Adipose tissue (tissue), 3 donors: Measurements from ENCODE around the gene AHDC1. TPM values are rescaled to one million over a fixed set of nuclear protein-coding genes. Genes with fewer than 3 reads are reported as not detected.

Source experiments
- H3K27ac ChIP-seq: one replicate; pipeline ENCODE4 v1.5.1; 2013; ENCODE audit warnings: low read depth, low read length
- WGBS, 3 donors: extraction: QIAGEN DNeasy Blood & Tissue Kit; methylation state at CpG; one replicate each; pipeline ENCODE4 v1.1.7; 2013; 5-methylcytosine and 5-hydroxymethylcytosine counted together
- polyA plus RNA-seq, 3 donors: library from polyadenylated mRNA; stranded (reverse); fragments of 200-250 nt; gene quantifications; one replicate each; pipeline ENCODE4 v1.2.3, GENCODE V29; 2013
- donor health status: healthy with polysubstance abuse.
- donor health status: Bipolar disorder and iron deficiency.
- donor health status: healthy.

The AHDC1 gene
- polyA plus RNA-seq, 3 donors, result 8.6 to 12.6 (median 9.0) TPM

GRCh38 chr1:27521336-27521831, 82.6 kb downstream of the AHDC1 start:
- WGBS, 3 donors, result 18 to 41% (median 19%) methylated on average over 16 to 20 of the region's 20 CpGs
- no peak overlapping the region for H3K27ac ChIP-seq

GRCh38 chr1:27520651-27521050, 83.3 kb downstream of the AHDC1 start:
- no peak overlapping the region for H3K27ac ChIP-seq

DNA sequence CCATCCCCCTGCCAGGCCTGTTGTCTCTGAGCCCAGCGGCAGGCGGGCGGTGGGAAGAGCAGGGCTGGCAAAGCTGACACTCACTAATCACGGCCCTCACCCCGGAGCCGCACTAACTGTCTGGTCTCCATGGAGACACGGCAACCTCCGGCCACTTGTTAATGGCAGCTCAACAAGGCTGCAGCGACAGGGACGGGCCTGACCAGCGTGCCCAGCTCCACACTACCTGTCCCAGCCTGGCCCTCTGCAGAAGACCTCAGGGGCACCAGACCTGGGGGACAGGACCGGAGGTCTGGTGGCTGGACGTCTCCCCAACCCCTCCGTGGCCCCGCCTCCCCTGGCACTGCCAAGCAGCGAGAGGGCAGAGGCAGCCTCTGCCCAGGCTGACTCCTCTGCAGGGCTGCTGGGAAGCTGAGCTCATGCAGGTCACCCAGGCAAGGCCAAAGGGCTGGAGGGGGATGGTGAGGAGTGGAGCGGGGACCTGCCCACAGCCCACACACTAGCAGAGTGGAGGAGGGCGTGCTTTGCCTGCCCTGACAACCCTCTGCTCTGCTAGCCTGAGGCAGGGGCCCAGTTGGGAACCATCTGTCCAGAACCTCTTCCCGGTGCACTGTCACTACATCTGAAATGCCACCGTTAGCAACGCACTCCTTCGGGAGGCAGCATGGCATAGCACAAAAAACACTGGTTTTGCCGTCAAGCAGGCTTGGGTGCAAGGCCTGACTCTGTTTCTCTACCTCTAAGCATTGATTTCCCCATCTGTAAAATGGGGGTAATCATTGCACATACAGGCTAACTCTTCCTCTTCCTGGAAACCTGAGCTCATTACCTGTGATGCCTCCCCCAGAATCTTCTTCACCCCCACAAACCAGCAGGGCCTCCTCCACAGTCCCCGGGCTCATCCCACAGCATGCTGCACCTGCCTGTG, 84.3 kb downstream of the AHDC1 start:
- WGBS, 3 donors, result 74 to 81% (median 77%) methylated on average over 21 to 24 of the region's 24 CpGs
- H3K27ac ChIP-seq, result no peak overlapping the region

More at GRCh38 chr1:27520651-27521050, 83.3 kb downstream of the AHDC1 start:
- WGBS, 3 donors, result 65 to 69% (median 69%) methylated on average over 4 of the region's 4 CpGs

DNA sequence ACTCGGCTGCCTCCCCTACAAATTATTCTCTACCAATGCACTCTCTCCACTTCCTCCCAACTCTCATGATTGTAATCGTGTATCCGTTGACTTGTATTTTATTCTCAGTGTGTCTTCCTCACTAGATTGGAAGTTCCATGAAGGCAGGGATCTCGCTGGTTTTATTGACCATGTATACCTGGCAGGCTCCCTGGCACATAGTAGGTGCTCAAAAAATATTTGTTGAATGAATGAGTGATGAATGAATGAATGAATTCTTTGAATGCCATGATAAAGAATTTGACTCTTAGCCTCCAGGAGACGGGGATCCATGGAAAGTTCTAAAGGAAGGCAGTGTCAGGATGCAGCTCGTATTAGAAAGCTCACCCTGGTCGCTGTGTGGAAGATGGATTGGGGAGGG, 85.1 kb downstream of the AHDC1 start:
- H3K27ac ChIP-seq, result no peak overlapping the region
- WGBS, 3 donors, result 89 to 90% (median 89%) methylated on average over 7 of the region's 7 CpGs

DNA sequence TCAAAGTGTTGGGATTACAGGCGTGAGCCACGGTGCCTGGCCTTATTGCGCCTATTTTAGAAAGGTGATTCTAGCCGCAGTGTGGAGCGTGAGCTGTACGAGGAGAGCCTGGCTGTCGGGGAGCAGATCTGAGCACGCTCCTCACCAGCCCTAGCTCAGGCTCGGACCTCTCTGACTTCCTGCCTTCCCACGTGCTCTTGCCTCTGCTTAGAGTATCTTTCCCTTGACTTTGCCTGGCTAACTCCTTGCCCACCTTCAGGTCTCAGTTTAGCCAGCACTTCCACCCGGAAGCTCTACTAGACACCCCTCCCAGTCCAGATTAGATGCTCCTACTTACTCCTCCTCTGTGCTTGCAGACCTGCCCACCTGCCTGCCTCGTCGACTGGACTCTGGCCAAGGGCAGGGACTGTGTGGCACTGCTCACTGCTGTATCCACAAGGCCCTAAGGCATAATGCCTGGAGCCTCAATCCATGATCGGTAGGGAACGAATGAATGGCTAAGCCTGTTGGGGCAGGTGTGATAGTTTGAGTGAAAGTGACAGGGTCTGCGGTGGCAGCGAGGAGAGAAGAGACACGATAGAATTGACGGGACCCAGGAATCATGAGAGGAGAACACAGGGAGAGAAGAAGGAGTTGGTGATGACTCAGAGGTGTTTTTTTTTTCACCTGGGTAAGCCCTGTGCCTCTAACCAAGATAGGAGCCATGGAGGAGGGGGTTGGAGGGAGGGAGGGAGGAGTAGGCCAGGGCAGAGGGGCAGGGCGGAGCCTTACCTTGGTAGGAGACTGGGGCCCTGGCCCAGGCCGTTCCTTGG, 85.8 kb downstream of the AHDC1 start:
- no peak overlapping the region for H3K27ac ChIP-seq
- 75 to 81% (median 80%) methylated on average over 20 to 21 of the region's 21 CpGs for WGBS, 3 donors

DNA sequence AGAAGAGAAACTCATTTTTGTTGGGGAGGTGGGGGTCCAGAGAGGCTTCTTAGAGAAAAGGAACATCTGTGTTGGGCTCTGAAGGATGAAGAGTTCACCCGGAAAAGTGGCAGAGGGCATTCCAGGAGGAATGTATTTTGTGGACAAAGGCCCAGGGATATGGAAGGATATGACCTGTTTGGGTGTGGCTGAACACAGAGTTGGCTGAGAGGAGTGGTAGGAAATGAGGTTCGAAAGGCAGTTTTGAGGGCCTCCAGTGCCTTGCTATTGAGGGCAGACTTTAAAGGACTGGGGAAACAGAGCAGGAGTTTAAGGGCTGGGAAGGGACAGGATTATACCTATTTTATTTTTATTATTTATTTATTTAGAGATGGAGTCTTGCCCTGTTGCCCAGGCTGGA, 86.6 kb downstream of the AHDC1 start:
- H3K27ac ChIP-seq, result no peak overlapping the region
- 66 to 87% (median 78%) methylated on average over 2 of the region's 2 CpGs for WGBS, 3 donors

DNA sequence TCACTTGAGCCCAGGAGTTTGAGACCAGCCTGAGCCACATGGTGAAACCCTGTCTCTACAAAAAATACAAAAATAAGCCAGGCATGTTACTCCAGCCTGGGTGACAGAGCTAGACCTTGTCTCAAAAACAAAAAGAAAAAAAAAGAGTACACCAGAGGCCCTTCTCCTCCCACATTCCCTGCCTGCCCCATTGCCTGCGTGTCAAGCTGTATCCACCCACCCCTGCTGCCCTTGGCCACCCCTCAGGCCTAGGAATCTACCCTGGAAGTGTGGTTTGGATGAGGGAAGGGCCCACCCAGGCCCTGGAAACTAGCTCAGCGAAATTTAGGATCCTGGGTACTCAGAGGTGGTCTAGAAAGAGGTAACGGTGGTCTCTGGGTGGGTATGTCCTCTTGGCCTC, 88.3 kb downstream of the AHDC1 start:
- WGBS, 3 donors, result 76 to 92% (median 84%) methylated on average over 3 of the region's 3 CpGs
- no peak overlapping the region for H3K27ac ChIP-seq

DNA sequence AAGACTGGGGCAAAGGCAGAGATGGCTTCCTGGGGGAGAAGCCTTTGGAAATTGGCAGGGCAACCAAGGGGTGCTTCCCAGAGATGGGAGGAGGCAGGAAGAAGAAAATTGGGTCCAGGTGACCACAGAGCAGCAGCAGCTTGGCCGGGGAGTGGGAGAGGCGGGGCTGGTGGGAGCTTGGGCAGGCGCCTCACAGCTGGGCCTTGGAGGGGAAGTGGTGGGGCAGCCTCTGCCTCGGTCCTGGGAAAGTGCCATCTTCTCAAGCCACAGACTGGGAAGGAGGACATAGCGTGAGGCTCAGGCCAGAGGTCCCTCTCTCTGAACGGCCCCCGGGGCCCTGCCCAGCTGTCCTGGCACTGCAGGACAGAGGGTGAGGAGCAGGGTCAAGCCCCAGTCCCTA, 90.0 kb downstream of the AHDC1 start:
- 21 to 78% (median 23%) methylated on average over 6 to 7 of the region's 7 CpGs for WGBS, 3 donors
- no peak overlapping the region for H3K27ac ChIP-seq

- WGBS, 3 donors, result 33 to 76% (median 38%) methylated on average over 5 of the region's 5 CpGs
- H3K27ac ChIP-seq, result no peak overlapping the region
Measured at GRCh38 chr1:27513528-27513927, 90.4 kb downstream of the AHDC1 start.

DNA sequence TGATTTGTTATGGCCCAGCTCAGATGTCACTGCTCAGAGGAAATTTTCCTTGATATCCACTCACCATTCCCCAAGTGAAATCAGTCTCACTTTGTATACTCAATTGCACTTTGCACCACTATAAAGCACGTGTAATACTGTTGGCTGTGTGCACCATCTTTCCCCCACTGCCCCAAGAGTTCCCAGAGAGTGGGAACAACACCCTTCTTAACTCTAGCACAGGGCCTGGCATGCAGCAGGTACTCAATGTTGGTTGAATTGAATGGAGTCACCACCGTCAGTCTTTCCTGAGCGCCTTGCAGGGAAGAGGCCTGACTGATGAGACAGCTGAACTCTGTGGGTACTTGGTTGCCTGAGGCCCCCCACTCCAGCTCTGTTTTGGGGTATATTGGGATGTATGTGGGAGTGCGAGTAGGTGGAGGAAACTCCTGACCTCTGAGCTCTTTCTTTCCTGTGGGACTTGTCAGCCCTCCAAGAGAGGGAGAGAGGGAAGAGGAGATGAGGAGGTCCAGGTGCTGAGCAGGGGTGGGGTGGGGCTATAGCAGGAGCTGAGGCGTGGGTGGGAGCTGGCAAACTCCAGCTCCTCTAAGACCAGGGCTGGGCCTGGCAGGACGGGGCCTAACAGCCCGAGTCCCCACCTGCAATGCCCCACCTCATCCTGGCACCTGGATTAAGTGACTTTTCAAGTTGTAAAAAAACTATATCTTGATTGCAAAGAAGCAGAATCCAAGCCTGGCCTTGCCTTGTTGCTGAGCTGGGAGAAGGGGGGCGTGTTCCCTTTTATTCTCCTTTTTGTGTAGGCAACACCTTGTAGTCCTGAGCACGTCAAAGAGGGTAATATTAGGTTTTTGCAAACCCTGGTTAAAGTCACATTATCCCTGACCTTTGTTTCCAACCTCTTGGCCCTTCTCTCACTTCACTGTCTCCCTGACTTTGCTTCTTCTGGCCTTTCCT, 94.5 kb downstream of the AHDC1 start:
- no peak overlapping the region for H3K27ac ChIP-seq
- WGBS, 3 donors, result 74 to 80% (median 77%) methylated on average over 9 of the region's 9 CpGs

DNA sequence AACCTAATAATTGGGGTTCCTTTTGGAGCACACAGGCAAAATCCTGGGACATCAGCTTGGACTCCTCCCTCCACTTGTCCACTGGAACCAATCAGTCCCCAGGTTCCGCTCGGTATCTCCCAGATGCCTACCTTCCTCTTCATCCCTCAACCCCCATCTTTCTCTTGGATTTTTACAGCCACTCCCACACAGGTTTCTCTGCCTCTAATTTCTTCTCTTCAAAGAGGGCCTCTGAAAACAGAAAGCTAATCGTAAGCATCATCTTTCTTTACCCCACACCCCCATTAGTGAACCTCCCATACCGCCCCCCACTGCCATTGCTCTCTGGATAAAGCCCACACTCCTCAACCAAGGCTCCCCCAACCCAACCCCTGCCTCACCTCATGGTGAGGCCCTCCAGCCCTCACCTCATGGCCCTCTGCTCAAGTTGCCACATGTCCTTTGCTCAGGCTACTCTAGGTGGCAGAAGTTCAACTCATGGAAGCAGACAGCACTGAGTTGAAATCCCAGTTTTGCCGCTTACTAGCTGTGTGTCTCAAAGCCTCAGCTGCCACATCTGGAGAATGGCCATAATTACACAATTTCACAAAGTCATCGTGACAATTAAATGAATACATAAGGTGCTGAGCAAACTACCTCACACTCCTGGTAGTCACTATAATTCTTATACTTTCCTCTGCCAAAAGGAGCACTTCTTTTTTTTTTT, 95.8 kb downstream of the AHDC1 start:
- WGBS, 3 donors, result 85 to 90% (median 88%) methylated on average over 6 of the region's 6 CpGs
- no peak overlapping the region for H3K27ac ChIP-seq

DNA sequence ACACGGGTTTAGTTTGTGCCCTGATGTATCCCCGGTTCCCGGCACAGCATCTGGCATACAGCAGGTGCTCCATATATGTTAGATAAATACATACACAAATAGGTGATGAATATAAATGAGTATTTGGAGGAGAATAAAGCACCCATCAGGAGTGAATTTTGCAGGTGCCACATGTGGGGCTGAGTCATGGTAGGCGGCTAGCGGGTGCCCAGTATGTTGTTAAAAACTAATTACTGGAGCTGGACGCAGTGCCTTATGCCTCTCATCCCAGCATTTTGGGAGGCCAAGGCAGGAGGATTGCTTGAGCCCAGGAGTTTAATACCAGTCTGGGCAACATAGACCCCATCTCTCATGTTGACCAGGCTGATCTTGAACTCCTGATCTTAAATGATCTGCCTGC, 97.2 kb downstream of the AHDC1 start:
- 91 to 97% (median 93%) methylated on average over 6 of the region's 6 CpGs for WGBS, 3 donors
- H3K27ac ChIP-seq, result no peak overlapping the region

GRCh38 chr1:27505420-27505680, 98.6 kb downstream of the AHDC1 start:
- H3K27ac ChIP-seq, result no peak overlapping the region
- WGBS, 3 donors, result 48 to 67% (median 62%) methylated on average over 5 of the region's 5 CpGs

- H3K27ac ChIP-seq, result no peak overlapping the region
- WGBS, 3 donors, result 33 to 42% (median 34%) methylated on average over 12 to 13 of the region's 13 CpGs
Measured at GRCh38 chr1:27504588-27505419, 99.1 kb downstream of the AHDC1 start.

GRCh38 chr1:27503844-27504587, 99.9 kb downstream of the AHDC1 start:
- no peak overlapping the region for H3K27ac ChIP-seq
- WGBS, 3 donors, result 29 to 45% (median 45%) methylated on average over 12 of the region's 12 CpGs

- 95 to 99% (median 98%) methylated on average over 2 of the region's 2 CpGs for WGBS, 3 donors
- no peak overlapping the region for H3K27ac ChIP-seq
Measured at GRCh38 chr1:27503033-27503432, 100.9 kb downstream of the AHDC1 start.
